Kasumi-1 (cell line): ENCODE data around the gene TMEM259.

Source experiments
- DNase-seq, 2 experiments: peaks; one replicate each; lab custom pipeline; 2025; lab: John Stamatoyannopoulos, UW

Gene TMEM259

GRCh38 chr19:1004204-1004802, 16.6 kb downstream of the TMEM259 start:
- no peak for DNase-seq

DNA sequence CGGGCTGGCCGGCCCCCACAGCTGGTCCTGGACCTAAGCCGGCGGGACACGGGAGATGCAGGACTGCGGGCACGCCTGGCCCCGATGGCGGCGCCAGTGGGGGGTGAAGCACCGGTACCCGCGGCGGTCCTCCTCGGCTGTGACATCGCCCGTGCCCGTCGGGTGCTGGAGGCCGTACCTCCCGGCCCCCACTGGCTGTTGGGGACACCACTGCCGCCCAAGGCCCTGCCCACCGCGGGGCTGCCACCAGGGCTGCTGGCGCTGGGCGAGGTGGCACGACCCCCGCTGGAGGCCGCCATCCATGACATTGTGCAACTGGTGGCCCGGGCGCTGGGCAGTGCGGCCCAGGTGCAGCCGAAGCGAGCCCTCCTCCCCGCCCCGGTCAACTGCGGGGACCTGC, 17.6 kb downstream of the TMEM259 start:
- no peak for DNase-seq

- DNase-seq, result no peak
Observed at GRCh38 chr19:1002600-1002999, 18.3 kb downstream of the TMEM259 start.

DNA sequence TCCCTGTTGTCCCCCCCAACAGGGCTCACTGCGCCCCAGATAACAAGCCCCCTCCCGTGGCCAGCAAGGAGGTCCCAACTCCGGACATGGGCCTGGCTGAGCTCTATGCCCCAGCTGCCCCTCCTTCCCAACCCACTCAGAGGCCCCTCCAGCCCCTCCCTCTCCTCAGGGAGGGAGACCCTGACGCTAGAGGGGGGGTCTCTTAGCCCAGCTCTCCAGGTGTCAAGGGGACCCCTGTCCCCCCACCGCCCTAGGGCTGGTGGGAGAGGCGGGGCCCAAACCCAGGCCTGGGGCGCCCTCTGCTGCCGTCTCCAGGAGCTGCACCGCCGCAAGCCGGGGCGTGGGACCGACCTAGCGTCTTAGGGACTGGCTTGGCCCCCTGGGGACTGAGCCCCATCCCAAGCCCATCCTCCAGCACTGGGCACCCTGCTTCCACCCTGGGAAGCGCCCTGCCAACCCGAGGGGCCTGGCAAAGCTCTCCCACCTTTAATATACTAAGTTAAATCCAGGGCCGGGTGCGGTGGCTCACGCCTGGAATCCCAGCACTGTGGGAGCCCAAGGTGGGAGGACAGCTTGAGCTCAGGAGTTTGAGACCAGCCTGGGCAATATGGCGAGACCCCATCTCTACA, 19.3 kb downstream of the TMEM259 start:
- DNase-seq, result peak; percentile 30 to 35

GRCh38 chr19:1000591-1001537, 20.1 kb downstream of the TMEM259 start:
- no peak for DNase-seq

DNA sequence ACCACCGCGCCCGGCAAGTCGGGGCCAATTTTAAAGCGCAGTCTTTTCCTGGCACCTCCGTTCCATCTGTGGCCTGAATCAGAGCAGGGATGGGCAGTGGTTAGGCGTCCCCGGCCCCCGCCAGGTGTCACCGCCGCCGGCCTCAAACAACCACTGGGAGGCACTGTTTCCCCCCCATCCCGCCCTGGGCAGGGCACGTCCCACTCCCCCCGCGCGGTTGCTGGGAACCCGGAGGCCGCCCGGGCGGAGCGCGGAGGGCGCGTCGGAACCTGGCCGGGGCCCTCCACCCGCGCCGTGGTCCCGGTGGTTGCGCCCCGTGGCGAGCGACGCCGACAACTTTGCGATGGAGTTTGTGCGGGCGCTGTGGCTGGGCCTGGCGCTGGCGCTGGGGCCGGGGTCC, 20.8 kb downstream of the TMEM259 start, which contains the start of gene GRIN3B:
Gene GRIN3B, plus strand, starts transcription at position 325 of the 400 bp plus-strand sequence. Its CDS starts 19 bp downstream, at position 344.
- peak; percentile 9 to 33 for DNase-seq

DNA sequence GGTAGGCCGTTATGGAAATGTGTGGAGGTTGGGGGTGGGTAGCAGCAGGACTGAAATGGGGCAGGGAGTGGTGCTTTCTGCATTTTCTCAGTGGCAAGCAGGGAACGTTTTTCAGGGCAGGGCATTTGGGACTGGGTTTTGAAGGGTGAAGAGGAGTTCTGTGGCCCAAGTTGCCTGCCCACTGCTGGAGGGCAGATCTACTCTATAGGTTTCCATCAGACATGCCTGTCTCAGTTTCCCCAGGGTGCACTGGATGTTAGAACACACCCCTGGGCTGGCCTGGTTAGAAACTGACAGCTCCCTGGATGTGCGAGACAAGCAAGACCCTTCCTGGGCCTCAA, 21.6 kb downstream of the TMEM259 start:
- no peak for DNase-seq

- DNase-seq, result no peak
Observed at GRCh38 chr19:998064-998463, 22.9 kb downstream of the TMEM259 start.

GRCh38 chr19:996051-996838, 24.7 kb downstream of the TMEM259 start:
- no peak for DNase-seq

GRCh38 chr19:995051-995827, 25.7 kb downstream of the TMEM259 start:
- DNase-seq, result no peak

GRCh38 chr19:994516-994915, 26.4 kb downstream of the TMEM259 start:
- DNase-seq, result no peak

GRCh38 chr19:993831-994393, 27.0 kb downstream of the TMEM259 start:
- no peak for DNase-seq

- no peak for DNase-seq
Observed at GRCh38 chr19:993361-993830, 27.5 kb downstream of the TMEM259 start.

- no peak for DNase-seq
Observed at GRCh38 chr19:992670-993055, 28.3 kb downstream of the TMEM259 start.

DNA sequence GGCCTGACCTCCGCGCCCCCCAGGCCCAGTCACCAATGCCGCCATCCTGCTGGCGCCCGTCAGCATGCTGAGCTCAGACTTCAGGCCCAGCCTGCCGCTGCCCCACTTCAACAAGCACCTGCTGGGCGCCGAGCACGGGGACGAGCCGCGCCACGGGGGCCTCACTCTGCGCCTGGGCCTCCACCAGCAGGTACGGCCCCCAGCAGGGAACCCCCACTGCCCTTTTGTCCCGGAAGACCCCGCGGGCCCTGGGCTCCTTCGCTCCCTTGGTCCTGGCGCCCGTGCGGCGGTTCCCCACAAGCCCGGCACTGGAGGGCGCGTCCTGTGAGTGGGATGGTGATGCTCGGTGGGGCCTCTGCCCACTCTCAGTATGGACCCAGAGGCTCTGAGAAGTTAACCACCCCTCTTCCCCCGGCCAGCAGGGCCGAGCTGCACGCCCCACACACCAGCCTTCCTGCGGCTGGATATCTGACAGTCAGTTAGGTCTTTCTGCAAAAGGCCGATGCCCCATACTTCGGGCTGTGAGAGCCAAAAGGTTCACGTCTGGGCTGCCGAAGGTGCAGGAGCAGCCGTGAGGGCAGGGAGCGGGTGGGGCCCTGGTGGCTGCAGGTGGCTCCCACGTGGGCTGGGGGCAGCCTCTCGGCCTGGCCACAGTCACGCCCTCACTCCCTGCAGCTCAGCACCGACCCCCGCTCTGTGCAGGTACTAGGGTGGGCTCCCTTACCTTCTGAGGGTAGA, 28.8 kb downstream of the TMEM259 start:
- DNase-seq, result no peak

- peak in 1 of 2 experiments; percentile 62 for DNase-seq
Observed at GRCh38 chr19:991174-991931, 29.6 kb downstream of the TMEM259 start.

DNA sequence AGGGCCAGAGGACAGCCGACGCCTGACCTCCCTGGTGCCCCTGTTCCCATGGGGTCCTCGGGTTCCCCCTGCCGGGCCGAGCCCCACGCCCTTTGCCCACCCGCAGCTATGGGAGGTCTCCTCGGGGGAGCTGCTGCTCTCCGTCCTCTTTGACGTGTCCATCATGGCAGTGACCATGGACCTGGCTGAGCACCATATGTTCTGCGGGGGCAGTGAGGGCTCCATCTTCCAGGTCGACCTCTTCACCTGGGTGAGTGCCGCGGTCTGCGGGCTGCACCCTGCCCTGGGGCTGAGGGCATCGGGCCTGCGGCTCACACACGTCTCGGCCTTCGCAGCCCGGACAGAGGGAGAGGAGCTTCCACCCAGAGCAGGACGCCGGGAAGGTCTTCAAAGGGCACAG, 30.2 kb downstream of the TMEM259 start:
- DNase-seq, result no peak

- no peak for DNase-seq
Observed at GRCh38 chr19:990119-990571, 30.8 kb downstream of the TMEM259 start.

GRCh38 chr19:989381-990081, 31.4 kb downstream of the TMEM259 start:
- no peak for DNase-seq
